ENCODE data around the gene BUD13.

DNA sequence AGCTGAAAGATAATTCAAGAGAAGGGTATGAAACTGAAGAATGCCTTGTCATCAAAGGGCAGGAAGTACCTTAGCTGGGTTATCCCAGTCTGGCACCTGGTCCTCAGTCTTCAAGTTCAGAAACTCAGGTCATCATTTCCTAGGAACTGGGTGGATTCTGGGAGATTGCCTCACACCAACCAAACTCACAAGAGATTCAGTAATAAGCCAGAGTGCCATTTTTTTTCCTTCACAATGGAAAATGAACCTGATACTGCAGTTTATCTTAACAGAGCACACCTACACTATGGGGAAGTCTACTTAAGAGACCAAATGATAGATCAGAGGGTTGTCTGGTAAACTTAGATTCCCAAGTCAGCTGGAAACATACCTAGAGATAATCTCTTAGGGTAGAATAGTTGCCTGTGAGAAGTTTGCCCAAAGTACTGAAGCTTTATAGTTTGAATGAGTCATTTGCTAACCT, 3.8 kb upstream of the BUD13 start:
- TF ChIP-seq, protein P1, sequence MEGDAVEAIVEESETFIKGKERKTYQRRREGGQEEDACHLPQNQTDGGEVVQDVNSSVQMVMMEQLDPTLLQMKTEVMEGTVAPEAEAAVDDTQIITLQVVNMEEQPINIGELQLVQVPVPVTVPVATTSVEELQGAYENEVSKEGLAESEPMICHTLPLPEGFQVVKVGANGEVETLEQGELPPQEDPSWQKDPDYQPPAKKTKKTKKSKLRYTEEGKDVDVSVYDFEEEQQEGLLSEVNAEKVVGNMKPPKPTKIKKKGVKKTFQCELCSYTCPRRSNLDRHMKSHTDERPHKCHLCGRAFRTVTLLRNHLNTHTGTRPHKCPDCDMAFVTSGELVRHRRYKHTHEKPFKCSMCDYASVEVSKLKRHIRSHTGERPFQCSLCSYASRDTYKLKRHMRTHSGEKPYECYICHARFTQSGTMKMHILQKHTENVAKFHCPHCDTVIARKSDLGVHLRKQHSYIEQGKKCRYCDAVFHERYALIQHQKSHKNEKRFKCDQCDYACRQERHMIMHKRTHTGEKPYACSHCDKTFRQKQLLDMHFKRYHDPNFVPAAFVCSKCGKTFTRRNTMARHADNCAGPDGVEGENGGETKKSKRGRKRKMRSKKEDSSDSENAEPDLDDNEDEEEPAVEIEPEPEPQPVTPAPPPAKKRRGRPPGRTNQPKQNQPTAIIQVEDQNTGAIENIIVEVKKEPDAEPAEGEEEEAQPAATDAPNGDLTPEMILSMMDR (IDR thresholded peaks at IDR 0.05), result no peak
- no peak for TF ChIP-seq POLR2A (IDR thresholded peaks at IDR 0.05)

All from body of pancreas (tissue), 4 donors.